CD4-positive, alpha-beta T cell treated with Interleukin-21 for 1 hour (primary cell): ENCODE data around the gene DNAJC17.
A peak's percentile ranks its signal among the peaks of the same experiment; 100 is the strongest.

ENCODE experiments used
- DNase-seq: peaks from one replicate; pipeline ENCODE4 v3.0.0-alpha.2; 2020

The DNAJC17 gene, protein sequence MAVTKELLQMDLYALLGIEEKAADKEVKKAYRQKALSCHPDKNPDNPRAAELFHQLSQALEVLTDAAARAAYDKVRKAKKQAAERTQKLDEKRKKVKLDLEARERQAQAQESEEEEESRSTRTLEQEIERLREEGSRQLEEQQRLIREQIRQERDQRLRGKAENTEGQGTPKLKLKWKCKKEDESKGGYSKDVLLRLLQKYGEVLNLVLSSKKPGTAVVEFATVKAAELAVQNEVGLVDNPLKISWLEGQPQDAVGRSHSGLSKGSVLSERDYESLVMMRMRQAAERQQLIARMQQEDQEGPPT

GRCh38 chr15:40807028-40807887 lies at the start of gene DNAJC17, which contains the start of gene ZFYVE19:
Gene DNAJC17, minus strand, starts transcription at chr15:40807473. Its CDS starts 27 bp downstream, at chr15:40807446.
Gene ZFYVE19, plus strand, starts transcription at chr15:40807089. Its CDS starts 501 bp downstream, at chr15:40807590.
- DNase-seq: peak; percentile 95

DNA sequence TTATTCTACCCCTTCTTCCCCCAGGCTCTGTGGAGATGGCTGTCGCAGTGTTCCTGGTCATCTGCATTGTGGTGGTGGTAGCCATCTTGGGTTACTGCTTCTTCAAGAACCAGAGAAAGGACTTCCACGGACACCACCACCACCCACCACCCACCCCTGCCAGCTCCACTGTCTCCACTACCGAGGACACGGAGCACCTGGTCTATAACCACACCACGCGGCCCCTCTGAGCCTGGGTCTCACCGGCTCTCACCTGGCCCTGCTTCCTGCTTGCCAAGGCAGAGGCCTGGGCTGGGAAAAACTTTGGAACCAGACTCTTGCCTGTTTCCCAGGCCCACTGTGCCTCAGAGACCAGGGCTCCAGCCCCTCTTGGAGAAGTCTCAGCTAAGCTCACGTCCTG lies 49.5 kb upstream of the DNAJC17 start:
- DNase-seq: no peak

GRCh38 chr15:40855706-40856234 lies 48.5 kb upstream of the DNAJC17 start:
- DNase-seq: no peak

GRCh38 chr15:40854161-40854560 lies 46.9 kb upstream of the DNAJC17 start:
- no peak for DNase-seq

DNA sequence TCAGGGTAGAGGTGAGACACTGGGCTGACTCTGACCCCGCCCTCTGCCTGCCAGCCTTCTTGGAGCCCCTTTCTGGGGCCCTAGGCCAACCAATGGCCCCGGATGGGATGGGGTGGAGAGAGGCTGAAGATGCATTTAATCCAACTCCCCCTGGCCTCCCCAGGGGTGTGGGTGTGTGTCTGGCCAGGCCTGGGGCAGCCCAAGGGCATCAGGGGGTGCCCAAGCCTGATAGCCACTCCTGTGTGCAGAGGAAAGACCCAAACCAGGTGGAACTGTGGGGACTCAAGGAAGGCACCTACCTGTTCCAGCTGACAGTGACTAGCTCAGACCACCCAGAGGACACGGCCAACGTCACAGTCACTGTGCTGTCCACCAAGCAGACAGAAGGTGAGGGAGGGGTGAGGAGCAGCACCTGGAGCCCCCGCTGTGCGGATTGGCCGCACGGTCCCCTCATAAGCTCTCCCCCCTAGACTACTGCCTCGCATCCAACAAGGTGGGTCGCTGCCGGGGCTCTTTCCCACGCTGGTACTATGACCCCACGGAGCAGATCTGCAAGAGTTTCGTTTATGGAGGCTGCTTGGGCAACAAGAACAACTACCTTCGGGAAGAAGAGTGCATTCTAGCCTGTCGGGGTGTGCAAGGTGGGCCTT lies 46.1 kb upstream of the DNAJC17 start:
- no peak for DNase-seq

DNA sequence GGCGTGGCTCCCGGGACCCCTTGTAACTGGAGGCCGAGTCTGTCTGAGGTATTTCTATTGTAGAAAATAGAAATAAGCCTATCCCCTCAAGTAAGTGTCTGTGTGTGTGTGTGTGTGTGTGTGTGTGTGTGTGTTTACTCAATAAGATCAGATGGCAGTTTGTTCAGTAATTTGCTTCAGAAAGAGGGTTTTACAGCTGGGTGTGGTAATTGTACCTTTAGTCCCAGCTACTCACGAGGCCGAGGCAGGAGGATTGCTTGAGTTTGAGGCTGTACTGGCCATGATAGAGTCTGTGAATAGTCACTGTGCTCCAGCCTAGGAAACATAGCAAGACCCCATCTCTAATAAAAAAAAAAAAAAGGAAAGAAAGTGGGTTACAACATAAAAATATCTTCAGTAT lies 45.3 kb upstream of the DNAJC17 start:
- DNase-seq: no peak

DNA sequence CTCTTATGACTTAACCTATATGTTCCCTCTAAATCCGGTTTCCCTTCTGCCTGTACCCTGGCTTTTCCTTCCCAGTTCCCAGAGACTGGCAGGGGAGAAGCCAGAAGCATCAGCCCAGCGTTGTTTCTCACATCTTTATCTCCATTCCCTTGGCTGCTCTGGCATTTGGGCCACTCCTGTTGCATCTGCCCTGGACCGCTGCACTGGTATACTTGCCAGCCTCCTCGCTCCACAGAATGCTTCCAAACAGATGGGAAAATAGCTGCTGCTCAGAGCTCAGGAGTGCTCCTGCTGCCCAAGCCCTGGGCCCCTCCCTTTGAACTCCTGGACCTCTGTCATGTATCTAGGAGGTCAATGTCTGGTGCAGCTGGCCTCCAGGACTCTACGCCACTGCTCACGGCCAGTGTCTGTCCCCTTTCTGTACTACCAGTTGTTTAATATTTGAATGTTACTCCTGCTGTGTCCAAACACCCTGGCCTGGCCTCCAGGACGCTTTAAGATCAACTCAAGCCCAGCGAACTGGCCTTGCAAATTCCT lies 43.4 kb upstream of the DNAJC17 start:
- no peak for DNase-seq

DNA sequence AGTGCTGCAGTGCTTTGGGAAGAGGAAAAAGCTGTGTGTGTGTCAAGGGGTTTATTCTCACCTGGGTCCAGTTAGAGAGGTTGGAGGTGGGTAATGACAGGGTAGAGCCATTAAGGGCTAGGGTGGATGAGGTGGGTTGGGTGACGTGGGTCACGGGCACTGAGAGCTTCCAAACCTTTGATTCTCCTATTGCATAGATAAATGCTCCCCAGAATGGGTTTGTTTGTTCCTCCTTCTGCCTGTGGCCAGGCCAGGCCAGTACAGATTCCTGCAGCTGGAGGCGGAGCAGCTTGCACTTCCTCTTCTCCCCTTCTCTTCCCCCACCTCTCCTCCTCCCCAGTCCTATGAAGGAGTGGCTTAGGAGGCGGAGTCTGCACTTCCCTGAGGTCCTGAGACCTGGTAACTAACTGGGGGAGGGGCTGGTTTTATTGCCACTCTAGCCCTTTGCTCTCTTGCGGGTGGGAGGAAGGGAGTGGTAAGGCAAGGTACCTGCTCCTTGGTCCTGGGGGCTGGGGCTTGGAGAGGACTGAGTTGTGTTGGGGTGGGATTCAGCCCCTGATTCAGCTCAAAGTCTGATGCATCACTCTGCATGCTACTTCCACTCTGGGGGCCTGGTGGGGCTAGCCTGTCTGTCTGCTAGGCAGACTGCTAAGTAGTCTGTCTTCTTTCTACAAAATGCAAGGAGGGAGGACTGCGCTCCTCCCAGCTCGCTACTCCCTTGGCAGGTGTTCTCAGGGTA lies 40.1 kb upstream of the DNAJC17 start:
- DNase-seq: peak; percentile 18

DNA sequence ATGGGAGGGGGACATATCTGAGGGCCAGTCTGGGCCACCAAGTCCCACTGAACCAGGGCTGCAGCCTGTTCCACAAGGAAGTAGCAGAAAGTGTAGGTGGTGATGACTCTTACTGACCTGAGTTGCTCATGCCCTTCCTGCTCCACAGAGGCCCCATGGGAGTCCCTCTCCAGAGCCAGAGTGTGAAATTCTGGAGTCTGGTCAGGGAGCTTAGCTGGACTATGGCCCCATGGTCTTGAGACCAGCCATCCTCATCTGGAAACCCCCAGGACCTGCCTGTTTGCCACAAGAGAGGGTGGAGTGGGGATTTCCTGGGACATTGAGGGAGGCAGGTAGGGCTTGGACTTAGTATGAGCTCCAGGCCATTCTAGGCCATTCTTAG lies 39.6 kb upstream of the DNAJC17 start:
- no peak for DNase-seq

DNA sequence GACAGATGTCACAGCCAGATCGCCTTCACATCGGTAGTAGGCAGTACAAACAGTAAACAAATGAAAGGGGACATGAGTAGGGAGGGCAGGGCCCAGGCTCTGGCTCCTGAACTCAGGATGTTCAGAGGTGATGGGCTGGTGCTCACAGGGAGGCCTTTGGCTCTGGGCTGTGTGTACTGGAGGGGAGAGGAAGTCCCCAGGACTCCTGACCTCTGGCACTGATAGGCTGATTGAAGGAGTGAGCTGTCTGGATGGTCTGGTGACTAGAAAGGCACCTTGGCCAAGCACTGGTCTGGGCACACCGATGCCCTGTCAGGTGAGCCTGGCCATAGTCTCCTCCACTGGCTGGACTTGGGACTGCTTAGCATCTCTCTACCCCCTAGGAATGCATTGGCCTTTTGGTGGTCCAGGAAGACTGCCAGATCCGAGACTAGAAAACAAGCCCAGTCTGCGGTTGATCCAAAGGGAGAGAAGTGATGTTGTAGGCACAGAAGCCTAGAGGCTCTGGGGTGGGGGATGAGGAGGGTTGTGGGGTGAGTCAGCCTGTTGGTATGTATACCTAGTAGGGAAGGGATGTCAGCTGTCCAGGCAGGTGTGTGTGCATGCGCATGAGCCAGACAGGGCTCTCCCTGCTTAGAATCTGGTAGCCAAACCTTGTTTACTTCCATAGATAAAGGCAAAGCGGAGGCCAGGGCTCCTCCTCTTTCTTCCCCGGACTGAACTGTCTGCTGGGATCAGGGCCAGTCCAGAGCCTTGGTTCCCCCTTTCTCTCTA lies 38.4 kb upstream of the DNAJC17 start:
- DNase-seq: no peak

DNA sequence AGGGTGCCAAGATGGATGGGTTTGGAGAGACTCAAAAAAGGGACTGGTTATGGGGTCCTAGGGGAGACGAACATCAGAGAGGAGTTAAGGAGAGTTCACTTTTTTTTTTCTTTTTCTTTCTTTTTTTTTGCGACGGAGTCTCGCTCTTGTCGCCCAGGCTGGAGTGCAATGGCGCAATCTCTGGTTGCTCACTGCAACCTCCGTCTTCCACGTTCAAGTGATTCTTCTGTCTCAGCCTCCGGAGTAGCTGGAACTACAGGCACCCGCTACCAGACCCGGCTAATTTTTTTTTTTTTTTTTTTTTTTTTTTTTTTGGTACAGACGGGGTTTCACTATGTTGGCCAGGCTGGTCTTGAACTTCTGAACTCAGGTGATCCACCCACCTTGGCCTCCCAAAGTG lies 37.8 kb upstream of the DNAJC17 start:
- DNase-seq: no peak

DNA sequence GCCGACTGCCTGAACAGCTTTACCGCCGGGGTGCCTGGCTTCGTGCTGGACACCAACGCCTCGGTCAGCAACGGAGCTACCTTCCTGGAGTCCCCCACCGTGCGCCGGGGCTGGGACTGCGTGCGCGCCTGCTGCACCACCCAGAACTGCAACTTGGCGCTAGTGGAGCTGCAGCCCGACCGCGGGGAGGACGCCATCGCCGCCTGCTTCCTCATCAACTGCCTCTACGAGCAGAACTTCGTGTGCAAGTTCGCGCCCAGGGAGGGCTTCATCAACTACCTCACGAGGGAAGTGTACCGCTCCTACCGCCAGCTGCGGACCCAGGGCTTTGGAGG lies 37.4 kb upstream of the DNAJC17 start:
- DNase-seq: peak; percentile 26

- DNase-seq: peak; percentile 28
Observed at GRCh38 chr15:40843885-40844695, 36.8 kb upstream of the DNAJC17 start, which contains the start of gene SPINT1. Gene SPINT1, plus strand, starts transcription at chr15:40844048. Its CDS starts 507 bp downstream, at chr15:40844555.

- DNase-seq: no peak
Observed at GRCh38 chr15:40843261-40843884, 36.1 kb upstream of the DNAJC17 start.

DNA sequence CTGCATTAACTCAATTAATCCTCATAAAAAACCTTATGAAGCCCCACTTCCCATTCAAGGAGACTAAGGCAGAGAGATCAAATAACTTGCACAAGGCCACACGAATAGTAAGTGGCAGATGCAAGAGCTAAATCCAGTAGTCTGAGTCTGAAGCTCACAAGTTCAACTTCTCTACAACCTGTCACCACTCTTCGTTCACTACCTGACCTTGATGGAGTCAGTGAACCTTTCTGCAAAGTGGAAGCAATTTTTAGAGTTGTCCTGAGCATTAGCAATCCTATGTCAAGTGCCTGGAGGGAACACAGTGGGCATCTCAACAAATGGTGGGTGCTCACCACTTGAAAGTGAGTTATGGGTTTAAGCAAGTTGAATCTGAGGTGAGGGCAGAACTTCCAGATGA lies 34.5 kb upstream of the DNAJC17 start:
- no peak for DNase-seq

- no peak for DNase-seq
Observed at GRCh38 chr15:40838756-40839155, 31.5 kb upstream of the DNAJC17 start.

DNA sequence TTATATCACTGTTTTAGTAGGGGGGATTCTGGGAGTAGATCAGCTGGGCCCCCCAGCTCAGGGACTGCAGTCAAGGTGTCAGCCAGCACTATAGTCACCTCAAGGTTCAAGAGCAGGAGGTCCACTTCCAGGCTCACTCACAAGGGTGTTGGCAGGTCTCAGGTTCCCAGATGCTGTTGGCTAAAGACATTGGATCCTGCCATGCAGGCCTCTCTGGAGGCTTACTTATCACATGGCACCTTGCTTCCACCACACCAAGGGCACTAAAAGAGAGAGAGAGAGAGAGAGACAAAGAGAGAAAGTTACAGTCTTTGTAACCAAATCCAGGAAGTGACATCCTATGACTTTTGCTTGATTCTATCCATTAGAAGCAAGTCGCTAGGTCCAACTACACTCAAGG lies 28.7 kb upstream of the DNAJC17 start:
- DNase-seq: no peak

GRCh38 chr15:40832903-40833302 lies 25.6 kb upstream of the DNAJC17 start:
- no peak for DNase-seq

- no peak for DNase-seq
Observed at GRCh38 chr15:40831861-40832260, 24.6 kb upstream of the DNAJC17 start.

- no peak for DNase-seq
Observed at GRCh38 chr15:40830884-40831283, 23.6 kb upstream of the DNAJC17 start.
